NK-92 treated with Interleukin-12 subunit alpha and Interleukin-12 subunit beta, amount 100 ng/mL, for 24 hours (cell line): ENCODE measurements around the gene LMBR1.
"Not testable (repeated sequence)": the region's sequence is repeated elsewhere in the genome, so short reads cannot be mapped to it uniquely, and the experiment has no call there.

Source experiments
- DNase-seq: peaks from one replicate; lab custom pipeline; 2025; lab: John Stamatoyannopoulos, UW

LMBR1 gene

DNA sequence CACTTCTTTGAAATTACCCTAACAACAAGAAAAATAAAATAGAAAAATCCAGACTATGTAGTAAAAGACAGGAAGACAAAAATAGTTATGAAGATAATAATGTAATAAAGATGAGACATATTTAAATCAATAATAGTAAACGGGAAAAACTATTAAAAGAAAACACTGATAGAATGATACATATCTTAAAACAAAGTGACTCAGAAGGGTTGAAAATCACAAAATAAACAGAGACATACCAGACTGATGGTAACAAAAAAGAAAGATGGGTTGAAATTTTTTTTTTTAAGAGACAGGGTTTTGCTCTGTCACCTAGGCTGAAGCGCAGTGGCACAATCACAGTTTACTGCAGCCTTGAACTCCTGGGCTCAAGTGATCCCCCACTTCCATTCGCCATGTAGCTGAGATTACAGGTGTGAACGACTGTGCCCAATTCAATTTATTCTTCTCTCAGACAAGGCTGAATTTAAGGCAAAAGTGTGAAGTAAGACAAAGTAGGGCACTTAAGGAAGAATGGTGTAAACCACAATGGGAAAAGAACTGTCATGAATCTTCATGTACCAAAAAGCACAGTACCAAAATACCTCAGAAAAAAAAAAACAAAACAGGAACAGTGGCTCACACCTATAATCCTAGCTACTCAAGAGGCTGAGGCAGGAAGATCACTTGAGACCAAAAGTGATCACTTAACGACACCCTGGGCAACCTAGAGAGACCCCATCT is 47.4 kb downstream of the LMBR1 start:
- no peak for DNase-seq

DNA sequence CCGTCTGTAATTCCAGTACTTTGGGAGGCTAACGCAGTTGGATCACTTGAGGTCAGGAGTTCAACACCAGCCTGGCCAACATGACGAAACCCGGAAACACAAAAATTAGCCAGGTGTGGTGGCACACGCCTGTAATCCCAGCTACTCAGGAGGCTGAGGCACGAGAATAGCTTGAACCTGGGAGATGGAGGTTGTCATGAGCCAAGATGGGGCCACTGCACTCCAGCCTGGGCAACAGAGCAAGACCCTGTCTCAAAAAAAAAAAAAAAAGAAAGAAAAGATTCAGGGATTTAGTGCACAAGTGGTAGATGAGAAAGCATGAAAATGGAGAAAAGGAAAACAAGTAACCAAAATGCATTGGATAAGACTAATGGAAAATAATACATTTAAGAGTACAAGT is 49.4 kb downstream of the LMBR1 start:
- not testable (repeated sequence) for DNase-seq

DNA sequence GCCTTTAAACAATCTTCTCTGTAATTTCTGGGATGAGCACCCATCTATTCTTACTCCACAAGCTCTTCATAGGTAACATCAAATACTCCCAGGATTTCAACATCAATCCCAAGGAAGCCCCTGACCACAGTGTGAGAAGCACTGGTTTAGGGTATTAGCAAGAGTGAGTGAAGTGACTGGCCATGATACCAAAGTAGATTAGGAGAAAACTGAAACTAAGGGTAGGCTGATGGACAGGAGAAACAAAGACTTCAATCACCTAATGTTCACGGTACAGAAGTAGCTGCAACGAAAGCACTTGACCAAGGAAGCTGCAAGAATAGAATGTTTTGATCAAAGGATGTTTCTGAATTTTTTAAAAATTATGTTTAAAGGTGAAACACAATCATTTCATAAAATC is 49.8 kb downstream of the LMBR1 start:
- DNase-seq, result no peak

DNA sequence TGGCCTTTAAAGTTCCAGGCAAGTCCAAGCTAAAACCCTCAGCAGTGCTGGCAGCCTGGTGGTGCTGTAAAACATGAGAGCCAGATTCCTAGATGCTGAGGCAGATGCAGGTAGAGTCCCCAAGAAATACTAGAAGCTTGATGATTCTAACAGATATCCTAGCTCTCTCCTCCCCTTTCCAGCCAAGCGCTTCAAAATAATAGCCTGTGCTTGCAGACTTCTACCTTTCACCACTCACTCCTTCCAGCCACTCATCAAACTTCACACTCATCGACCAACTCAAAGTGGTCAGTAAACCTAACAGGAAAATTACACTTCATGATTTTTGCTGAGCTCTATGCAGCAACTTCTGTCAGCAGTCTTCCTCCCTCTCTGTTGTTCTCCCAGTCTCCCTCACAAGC is 50.2 kb downstream of the LMBR1 start:
- DNase-seq, result no peak

- no peak for DNase-seq
These were observed 50.7 kb downstream of the LMBR1 start for GRCh38 chr7:156842317-156842716.

GRCh38 chr7:156841497-156841896 is 51.5 kb downstream of the LMBR1 start:
- no peak for DNase-seq

- no peak for DNase-seq
These were observed 52.8 kb downstream of the LMBR1 start for GRCh38 chr7:156840134-156840533.

DNA sequence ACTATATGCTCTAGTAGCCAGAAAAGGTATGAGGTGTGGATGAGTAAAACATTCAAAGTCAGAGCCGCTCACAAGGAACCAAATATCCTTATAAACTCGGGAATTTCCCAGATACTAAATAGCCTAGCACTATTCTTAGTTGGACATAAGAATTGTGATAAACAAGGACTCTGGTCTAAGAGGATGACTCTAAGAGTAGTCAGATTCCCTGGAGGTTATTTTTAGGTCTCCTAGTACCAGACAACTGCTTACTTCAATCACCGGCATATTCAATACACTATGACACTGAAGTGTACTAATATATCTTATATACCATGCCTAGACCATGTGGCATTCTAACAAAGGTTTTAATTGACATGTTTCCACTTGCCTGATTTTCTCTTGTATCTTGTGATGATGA is 56.5 kb downstream of the LMBR1 start:
- DNase-seq, result no peak

DNA sequence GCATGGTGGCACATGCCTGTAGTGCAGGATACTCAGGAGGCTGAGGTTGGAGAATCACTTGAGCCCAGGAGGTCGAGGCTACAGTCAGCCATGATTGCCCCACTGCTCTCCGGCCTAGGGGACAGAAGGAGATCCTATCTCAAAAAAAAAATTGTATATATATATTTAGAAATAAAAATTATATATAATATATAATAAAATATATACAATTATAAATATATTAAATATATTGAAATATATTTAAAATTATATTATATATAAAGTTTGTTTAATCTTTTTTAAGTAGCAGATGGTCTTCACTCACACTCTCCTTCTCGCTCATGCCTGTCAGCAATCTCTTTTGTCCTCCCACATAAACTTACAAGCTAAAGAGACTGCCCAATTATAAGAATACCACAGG is 58.5 kb downstream of the LMBR1 start:
- no peak for DNase-seq

- no peak for DNase-seq
These were observed 59.7 kb downstream of the LMBR1 start for GRCh38 chr7:156833312-156833711.

GRCh38 chr7:156832195-156832877 is 60.6 kb downstream of the LMBR1 start:
- no peak for DNase-seq

DNA sequence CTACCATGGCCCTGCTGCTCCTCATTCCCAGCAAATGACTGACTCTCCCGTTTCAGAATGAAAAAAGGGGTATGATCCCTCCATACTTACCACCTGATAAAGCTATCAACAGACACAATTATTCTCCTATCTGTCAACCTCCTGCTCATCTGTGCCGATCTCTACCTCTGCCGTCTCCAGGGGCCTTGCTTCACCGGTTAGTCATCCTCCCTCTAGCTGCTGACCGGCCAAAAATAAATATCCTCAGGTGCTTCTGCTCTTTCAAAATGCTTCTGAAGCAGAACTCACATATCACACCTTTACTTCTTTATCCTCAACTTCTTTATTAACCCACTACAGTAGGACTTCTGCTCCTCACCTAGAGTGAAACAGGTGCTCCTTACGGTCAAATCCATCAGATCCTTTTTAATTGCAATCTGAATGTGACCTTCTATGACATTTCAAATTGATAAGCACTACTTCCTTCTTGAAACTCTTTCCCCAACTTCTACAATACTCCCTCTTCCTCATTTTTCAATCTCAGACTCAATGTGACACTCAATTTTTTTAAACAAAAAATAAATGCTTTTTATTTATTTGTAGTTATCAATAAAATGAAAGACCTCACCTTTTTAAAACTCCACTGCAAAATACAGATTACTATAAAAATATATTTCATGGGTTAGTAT is 63.2 kb downstream of the LMBR1 start:
- DNase-seq, result no peak

DNA sequence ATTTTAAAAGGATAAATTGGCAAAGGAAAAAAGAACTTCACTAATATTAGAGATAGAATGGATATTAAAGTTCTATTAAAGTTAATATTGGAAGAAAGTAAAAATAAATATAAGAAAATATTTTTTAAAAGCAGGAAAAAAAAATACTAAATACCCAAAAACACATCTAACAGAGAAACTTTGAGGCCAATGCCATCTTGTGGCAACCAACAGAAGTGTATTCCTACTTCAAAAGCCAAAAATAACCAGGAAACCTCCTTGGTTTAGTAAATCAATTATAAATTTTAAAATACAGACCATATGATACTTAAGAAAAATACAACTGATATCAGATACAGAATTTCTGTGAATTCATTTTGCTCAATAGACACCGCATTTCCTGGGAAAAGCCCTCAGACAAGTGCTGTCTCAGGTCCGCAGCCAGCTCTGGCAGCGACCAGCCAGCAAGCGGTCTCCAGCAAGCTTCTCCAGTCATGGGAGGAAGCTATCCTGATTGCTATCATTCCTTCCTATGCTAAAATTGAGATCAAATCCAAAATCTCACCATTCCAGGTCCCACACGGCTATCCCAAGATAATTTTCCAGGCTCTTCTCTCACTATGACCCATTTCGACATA is 65.3 kb downstream of the LMBR1 start:
- DNase-seq, result no peak

- no peak for DNase-seq
These were observed 69.5 kb downstream of the LMBR1 start for GRCh38 chr7:156823435-156823834.

DNA sequence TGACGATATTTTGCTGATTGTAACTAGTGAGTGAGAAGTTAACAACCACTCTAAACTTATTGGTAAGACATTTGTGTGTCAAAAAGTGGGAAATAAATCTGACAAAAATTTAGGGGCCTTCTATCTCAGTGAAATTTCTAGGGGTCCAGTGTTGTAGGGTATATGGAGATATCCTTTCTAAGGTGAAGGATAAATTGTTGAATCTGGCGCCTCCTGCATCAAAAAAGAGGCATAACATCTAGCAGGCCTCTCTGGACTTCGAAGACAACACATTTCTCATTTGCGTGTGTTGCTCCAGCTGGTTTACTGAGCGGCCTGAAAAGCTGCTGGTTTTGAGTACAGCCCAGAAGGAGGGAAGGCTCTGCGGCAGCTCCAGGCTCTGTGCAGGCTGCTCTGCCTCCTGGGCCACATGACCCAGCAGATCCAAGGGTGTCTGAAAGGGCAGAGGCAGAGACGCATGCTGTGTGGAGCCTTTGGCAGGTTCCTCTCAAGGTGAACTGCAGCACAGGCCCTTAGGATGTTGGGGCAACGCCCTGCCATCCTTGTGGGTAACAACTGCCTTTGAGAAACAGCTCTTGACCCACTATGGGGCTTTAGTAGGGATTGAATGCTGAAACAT is 72.4 kb downstream of the LMBR1 start:
- DNase-seq, result no peak

GRCh38 chr7:156819733-156820295 is 73.2 kb downstream of the LMBR1 start:
- no peak for DNase-seq

DNA sequence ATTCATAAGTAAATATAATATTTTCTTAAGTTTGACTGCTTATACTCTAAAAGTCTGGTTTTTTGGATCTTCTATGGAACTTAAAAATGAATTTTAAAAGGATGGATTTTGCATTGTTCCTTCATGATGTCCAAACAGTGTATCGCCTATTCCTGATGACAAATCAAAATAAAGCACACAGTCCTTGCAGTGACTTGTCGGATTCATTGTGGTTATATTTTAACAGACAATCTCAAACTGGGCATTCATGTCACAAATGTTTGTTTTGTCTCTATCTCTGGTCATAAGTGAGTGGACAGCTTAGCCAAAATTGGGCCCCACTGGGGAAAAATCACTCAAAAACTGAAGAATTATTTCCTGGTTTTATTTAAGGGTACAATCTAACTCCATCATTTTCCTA is 74.8 kb downstream of the LMBR1 start:
- no peak for DNase-seq

- no peak for DNase-seq
These were observed 75.9 kb downstream of the LMBR1 start for GRCh38 chr7:156816943-156817572.

DNA sequence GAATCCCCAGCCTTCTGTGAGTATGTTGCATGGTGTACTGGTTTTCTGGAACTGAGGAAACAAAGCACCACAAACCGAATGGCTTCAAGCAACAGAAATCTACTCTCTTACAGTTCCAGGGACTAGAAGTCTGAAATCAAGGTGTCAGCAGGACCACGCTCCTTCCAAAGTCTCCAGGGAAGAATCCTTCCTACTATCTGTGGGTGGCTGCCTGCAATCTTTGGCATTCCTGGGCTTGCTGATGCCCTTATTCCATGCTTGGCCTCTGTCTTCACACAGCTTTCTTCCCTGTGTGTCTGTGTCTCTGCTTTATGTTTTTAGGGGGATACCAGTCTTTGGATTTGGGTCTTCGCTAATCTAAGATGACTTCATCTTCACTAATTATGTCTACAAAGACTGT is 81.3 kb downstream of the LMBR1 start:
- DNase-seq, result no peak

GRCh38 chr7:156803656-156804055 is 89.3 kb downstream of the LMBR1 start:
- DNase-seq, result not testable (repeated sequence)

GRCh38 chr7:156802214-156802613 is 90.8 kb downstream of the LMBR1 start:
- DNase-seq, result no peak

GRCh38 chr7:156795415-156795814 is 97.6 kb downstream of the LMBR1 start:
- no peak for DNase-seq
